K562 (cell line): Measurements from ENCODE around the gene CDH1. TPM values are rescaled to one million over a fixed set of nuclear protein-coding genes. Genes with fewer than 3 reads are reported as not detected.

Experiments used
- ARNT ChIP-seq, 2 experiments: fragments of 450-650 bp; IDR thresholded peaks; 2 replicates each; pipeline ENCODE4 v1.6.1; 2016; ENCODE audit warnings: mild to moderate bottlenecking in 1 of 2
- CREM ChIP-seq: IDR thresholded peaks from 2 replicates; pipeline ENCODE4 v1.6.1; 2014; ENCODE audit warnings: antibody characterized with exemption, low read depth
- E2F5 ChIP-seq: sonication (generic); formaldehyde crosslinking; IDR thresholded peaks from 2 replicates; pipeline ENCODE4 v1.8.0; 2022; ENCODE audit warnings: mild to moderate bottlenecking, missing genetic modification reagents
- FOXJ2 ChIP-seq: fragments of 200-800 bp; sonication (Bioruptor generic); IDR thresholded peaks from 2 replicates; pipeline ENCODE4 v1.6.1; 2016; ENCODE audit warnings: missing genetic modification characterization, missing compliant biosample characterization
- IRF1 ChIP-seq: sonication (generic); formaldehyde crosslinking; IDR thresholded peaks from 2 replicates; pipeline ENCODE4 v1.8.0; 2022; ENCODE audit warnings: missing genetic modification reagents, mild to moderate bottlenecking, borderline replicate concordance
- KHSRP ChIP-seq: fragments of 450-650 bp; IDR thresholded peaks from 2 replicates; pipeline ENCODE4 v1.6.1; 2017
- MECOM ChIP-seq: fragments of 250-450 bp; sonication (Bioruptor Pico); IDR thresholded peaks from 2 replicates; pipeline ENCODE4 v1.8.0; 2022; ENCODE audit warnings: inconsistent platforms
- MEF2D ChIP-seq: conservative IDR thresholded peaks from 2 replicates; pipeline ENCODE4 v1.6.1; 2016; ENCODE audit warnings: low read depth, missing genetic modification characterization, missing compliant biosample characterization
- MIER1 ChIP-seq: fragments of 450-650 bp; IDR thresholded peaks from 2 replicates; pipeline ENCODE4 v1.6.1; 2016; ENCODE audit warnings: antibody characterized with exemption, mild to moderate bottlenecking, low read depth
- NR3C1 ChIP-seq: sonication (generic); formaldehyde crosslinking; IDR thresholded peaks from 2 replicates; pipeline ENCODE4 v1.8.1; 2022; ENCODE audit warnings: missing genetic modification reagents
- PPARD ChIP-seq: fragments of 250-450 bp; sonication (Bioruptor Pico); IDR thresholded peaks from 2 replicates; pipeline ENCODE4 v1.8.0; 2022; ENCODE audit warnings: inconsistent platforms, mild to moderate bottlenecking, moderate library complexity
- RBM25 ChIP-seq: fragments of 200-400 bp; formaldehyde crosslinking; IDR thresholded peaks from 2 replicates; pipeline ENCODE4 v1.6.1; 2018; ENCODE audit warnings: low read length, low read depth, moderate library complexity; ENCODE audit not compliant: severe bottlenecking
- TEAD1 ChIP-seq, 2 experiments: fragments of 450-650 bp in 1 of 2; sonication (generic) in 1 of 2; formaldehyde crosslinking; IDR thresholded peaks; 2 replicates each; pipeline versions ENCODE4 v1.4.0 to v1.8.0; 2020 to 2022; ENCODE audit warnings: mild to moderate bottlenecking in 2 of 2, missing genetic modification reagents in 1 of 2
- YY1 ChIP-seq, 3 experiments: IDR thresholded peaks; 2 replicates each; pipeline ENCODE4 v1.6.1; 2011; ENCODE audit warnings: low read length in 2 of 3, mild to moderate bottlenecking in 2 of 3, moderate library complexity in 2 of 3, borderline replicate concordance in 1 of 3, control low read depth in 1 of 3, low read depth in 1 of 3; ENCODE audit not compliant: insufficient read depth in 3 of 3, insufficient replicate concordance in 2 of 3, control insufficient read depth in 1 of 3, insufficient read length in 1 of 3; ENCODE audit errors: extremely low read depth in 1 of 3
- ZNF75A ChIP-seq: fragments of 450-650 bp; formaldehyde crosslinking; IDR thresholded peaks from 2 replicates; pipeline ENCODE4 v1.4.0; 2020; ENCODE audit warnings: mild to moderate bottlenecking
- ZZZ3 ChIP-seq: fragments of 450-650 bp; IDR thresholded peaks from 2 replicates; pipeline ENCODE4 v1.6.1; 2016; ENCODE audit warnings: antibody characterized with exemption, mild to moderate bottlenecking, moderate library complexity
- polyA plus RNA-seq, 8 experiments: library from polyadenylated mRNA; depleted of rRNA in 4 of 8; stranded (reverse) in 5 of 8; unstranded in 3 of 8; fragments of >200 nt; fragmentation: Nextera tagmentation in 2 of 8; fragmentation: Illumina TruSeq in 1 of 8; extraction: Ambion mirVana in 2 of 8; extraction: Trizol in 1 of 8; gene quantifications; 2 replicates each; pipeline versions ENCODE4 v1.2.1 to v1.2.3, GENCODE V29; 2011 to 2014; ENCODE audit warnings: inconsistent platforms in 1 of 8, missing spikeins in 1 of 8
- total RNA-seq, 7 experiments: library from RNA; depleted of rRNA in 6 of 7; stranded (reverse); fragments of >200 nt in 6 of 7; fragmentation: Illumina TruSeq in 2 of 7; extraction: Trizol in 2 of 7; gene quantifications; 2 replicates each; pipeline versions ENCODE4 v1.2.1 to v1.2.3, GENCODE V29; 2011 to 2021; ENCODE audit warnings: low replicate concordance in 1 of 7
- TF ChIP-seq, protein P1 (sequence below): sonication (generic); formaldehyde crosslinking; IDR thresholded peaks from 2 replicates; pipeline ENCODE4 v1.4.0; 2020; ENCODE audit warnings: mild to moderate bottlenecking, missing genetic modification reagents
- TF ChIP-seq, protein P2 (sequence below): fragments of 450-650 bp; formaldehyde crosslinking; IDR thresholded peaks from 2 replicates; pipeline ENCODE4 v1.4.0; 2020; ENCODE audit warnings: mild to moderate bottlenecking, moderate library complexity
- TF ChIP-seq, protein P3 (sequence below), 2 experiments: fragments of 450-650 bp; IDR thresholded peaks; 2 replicates each; pipeline ENCODE4 v1.6.1; 2018; ENCODE audit warnings: mild to moderate bottlenecking in 2 of 2, low read depth in 1 of 2; ENCODE audit not compliant: partially characterized antibody in 2 of 2

The CDH1 gene
- total and polyA plus RNA-seq, 9 of the 15 experiments (the other 6 are each of a cell fraction or from before 2014, with no cell fraction given): 0.01 to 0.69 TPM; not detected in 7

- TF ChIP-seq NR3C1 (CRISPR knock-in tag) (no peak), MEF2D (no peak), ARNT (IDR thresholded peaks at IDR 0.05) (no peak), YY1 (IDR thresholded peaks at IDR 0.05; ENCODE audit: borderline replicate concordance in 1 of 3, control insufficient read depth in 1 of 3, extremely low read depth in 1 of 3, insufficient read depth in 3 of 3, insufficient read length in 1 of 3, insufficient replicate concordance in 2 of 3, low read depth in 1 of 3, low read length in 2 of 3) (no peak), KHSRP (no peak), E2F5 (CRISPR knock-in tag) (no peak), CREM (no peak), ZZZ3 (no peak), MECOM (0 out of 2 replicates have a peak, but pooled peaks have one; percentile 33), TEAD1 (CRISPR knock-in tag; IDR thresholded peaks at IDR 0.05) (no peak), FOXJ2 (tag) (no peak), IRF1 (CRISPR knock-in tag) (no peak), RBM25 (no peak), PPARD (CRISPR knock-in tag) (no peak), MIER1 (no peak), ZNF75A (CRISPR knock-in tag) (no peak)
- TF ChIP-seq, protein P1, sequence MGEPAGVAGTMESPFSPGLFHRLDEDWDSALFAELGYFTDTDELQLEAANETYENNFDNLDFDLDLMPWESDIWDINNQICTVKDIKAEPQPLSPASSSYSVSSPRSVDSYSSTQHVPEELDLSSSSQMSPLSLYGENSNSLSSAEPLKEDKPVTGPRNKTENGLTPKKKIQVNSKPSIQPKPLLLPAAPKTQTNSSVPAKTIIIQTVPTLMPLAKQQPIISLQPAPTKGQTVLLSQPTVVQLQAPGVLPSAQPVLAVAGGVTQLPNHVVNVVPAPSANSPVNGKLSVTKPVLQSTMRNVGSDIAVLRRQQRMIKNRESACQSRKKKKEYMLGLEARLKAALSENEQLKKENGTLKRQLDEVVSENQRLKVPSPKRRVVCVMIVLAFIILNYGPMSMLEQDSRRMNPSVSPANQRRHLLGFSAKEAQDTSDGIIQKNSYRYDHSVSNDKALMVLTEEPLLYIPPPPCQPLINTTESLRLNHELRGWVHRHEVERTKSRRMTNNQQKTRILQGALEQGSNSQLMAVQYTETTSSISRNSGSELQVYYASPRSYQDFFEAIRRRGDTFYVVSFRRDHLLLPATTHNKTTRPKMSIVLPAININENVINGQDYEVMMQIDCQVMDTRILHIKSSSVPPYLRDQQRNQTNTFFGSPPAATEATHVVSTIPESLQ: no peak
- TF ChIP-seq, protein P2, sequence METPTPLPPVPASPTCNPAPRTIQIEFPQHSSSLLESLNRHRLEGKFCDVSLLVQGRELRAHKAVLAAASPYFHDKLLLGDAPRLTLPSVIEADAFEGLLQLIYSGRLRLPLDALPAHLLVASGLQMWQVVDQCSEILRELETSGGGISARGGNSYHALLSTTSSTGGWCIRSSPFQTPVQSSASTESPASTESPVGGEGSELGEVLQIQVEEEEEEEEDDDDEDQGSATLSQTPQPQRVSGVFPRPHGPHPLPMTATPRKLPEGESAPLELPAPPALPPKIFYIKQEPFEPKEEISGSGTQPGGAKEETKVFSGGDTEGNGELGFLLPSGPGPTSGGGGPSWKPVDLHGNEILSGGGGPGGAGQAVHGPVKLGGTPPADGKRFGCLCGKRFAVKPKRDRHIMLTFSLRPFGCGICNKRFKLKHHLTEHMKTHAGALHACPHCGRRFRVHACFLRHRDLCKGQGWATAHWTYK (CRISPR knock-in tag): no peak
- TF ChIP-seq, protein P3, sequence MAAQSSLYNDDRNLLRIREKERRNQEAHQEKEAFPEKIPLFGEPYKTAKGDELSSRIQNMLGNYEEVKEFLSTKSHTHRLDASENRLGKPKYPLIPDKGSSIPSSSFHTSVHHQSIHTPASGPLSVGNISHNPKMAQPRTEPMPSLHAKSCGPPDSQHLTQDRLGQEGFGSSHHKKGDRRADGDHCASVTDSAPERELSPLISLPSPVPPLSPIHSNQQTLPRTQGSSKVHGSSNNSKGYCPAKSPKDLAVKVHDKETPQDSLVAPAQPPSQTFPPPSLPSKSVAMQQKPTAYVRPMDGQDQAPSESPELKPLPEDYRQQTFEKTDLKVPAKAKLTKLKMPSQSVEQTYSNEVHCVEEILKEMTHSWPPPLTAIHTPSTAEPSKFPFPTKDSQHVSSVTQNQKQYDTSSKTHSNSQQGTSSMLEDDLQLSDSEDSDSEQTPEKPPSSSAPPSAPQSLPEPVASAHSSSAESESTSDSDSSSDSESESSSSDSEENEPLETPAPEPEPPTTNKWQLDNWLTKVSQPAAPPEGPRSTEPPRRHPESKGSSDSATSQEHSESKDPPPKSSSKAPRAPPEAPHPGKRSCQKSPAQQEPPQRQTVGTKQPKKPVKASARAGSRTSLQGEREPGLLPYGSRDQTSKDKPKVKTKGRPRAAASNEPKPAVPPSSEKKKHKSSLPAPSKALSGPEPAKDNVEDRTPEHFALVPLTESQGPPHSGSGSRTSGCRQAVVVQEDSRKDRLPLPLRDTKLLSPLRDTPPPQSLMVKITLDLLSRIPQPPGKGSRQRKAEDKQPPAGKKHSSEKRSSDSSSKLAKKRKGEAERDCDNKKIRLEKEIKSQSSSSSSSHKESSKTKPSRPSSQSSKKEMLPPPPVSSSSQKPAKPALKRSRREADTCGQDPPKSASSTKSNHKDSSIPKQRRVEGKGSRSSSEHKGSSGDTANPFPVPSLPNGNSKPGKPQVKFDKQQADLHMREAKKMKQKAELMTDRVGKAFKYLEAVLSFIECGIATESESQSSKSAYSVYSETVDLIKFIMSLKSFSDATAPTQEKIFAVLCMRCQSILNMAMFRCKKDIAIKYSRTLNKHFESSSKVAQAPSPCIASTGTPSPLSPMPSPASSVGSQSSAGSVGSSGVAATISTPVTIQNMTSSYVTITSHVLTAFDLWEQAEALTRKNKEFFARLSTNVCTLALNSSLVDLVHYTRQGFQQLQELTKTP (IDR thresholded peaks at IDR 0.05; ENCODE audit: low read depth in 1 of 2, partially characterized antibody in 2 of 2): no peak
These were observed 12.3 kb upstream of the CDH1 start (continued) for GRCh38 chr16:68724797-68725196.
